HCT116 (cell line): Measurements from ENCODE around the gene ORMDL3. TPM values are rescaled to one million over a fixed set of nuclear protein-coding genes. Genes with fewer than 3 reads are reported as not detected.
A peak's percentile ranks its signal among the peaks of the same experiment; 100 is the strongest.

ENCODE experiments used
- ATAC-seq: fragments of 200-7000 bp; cut with Tn5 transposase; 2 replicates; pipeline ENCODE4 v1.9.1; 2020; ENCODE audit warnings: mild to moderate bottlenecking, moderate library complexity
- BruUV-seq: library from RNA; stranded (reverse); fragments of 400-500 nt; replicated peaks from 2 replicates; lab custom pipeline; 2021; lab: Mats Ljungman, UMichigan
- CTCF ChIA-PET: fragments of 300-600 bp; sonication (Branson Sonifier 250); formaldehyde crosslinking; loops from one replicate; lab custom pipeline; 2021; ENCODE audit warnings: antibody characterized with exemption; lab: Charles Lee
- POLR2A ChIA-PET: fragments of 300-600, 350-600 bp; sonication (Branson Sonifier 250); formaldehyde crosslinking; loops from one replicate; lab custom pipeline; 2021; ENCODE audit warnings: antibody characterized with exemption; lab: Charles Lee
- RAD21 ChIA-PET, 2 experiments: fragments of 300-600 bp; sonication (Branson Sonifier 250); formaldehyde crosslinking; loops; one replicate each; lab custom pipeline; 2023; ENCODE audit warnings: low total read pairs in 2 of 2; ENCODE audit not compliant: uncharacterized antibody in 2 of 2, unreplicated experiment in 2 of 2, low non-redundant PET in 1 of 2; lab: Charles Lee
- DNase-seq: peaks from one replicate; pipeline ENCODE4 v3.0.0-alpha.2; 2010; ENCODE audit warnings: low read depth, low spot score
- H2AFZ ChIP-seq: fragments of 200-600 bp; shearing (Covaris generic), sonication (generic); 2 replicates; pipeline ENCODE4 v1.6.1; 2017; ENCODE audit warnings: low read depth, mixed run types, mixed read lengths, antibody characterized with exemption, low read length; ENCODE audit not compliant: poor library complexity, severe bottlenecking
- H3K27ac ChIP-seq: 2 replicates; pipeline ENCODE4 v1.5.1; 2012; ENCODE audit warnings: low read depth, low read length
- H3K27me3 ChIP-seq: fragments of 200-600 bp; sonication (generic); 2 replicates; pipeline ENCODE4 v1.6.1; 2016; ENCODE audit warnings: mixed run types, low read length, mixed read lengths; ENCODE audit not compliant: insufficient read depth
- H3K36me3 ChIP-seq, 2 experiments: fragments of 200-500 bp in 1 of 2; fragments of 200-600 bp in 1 of 2; sonication (Bioruptor generic) in 1 of 2; sonication (generic) in 1 of 2; 2 replicates each; pipeline versions ENCODE4 v1.5.1 to v1.6.1; 2014 to 2016; ENCODE audit warnings: low read length in 2 of 2, inconsistent platforms in 1 of 2, mixed read lengths in 1 of 2, mixed run types in 1 of 2; ENCODE audit not compliant: insufficient read depth in 2 of 2, control insufficient read depth in 1 of 2
- H3K4me1 ChIP-seq, 2 experiments: fragments of 200-600 bp in 1 of 2; sonication (generic) in 1 of 2; 2 replicates each; pipeline versions ENCODE4 v1.5.1 to v1.6.1; 2012 to 2017; ENCODE audit warnings: low read length in 2 of 2, inconsistent platforms in 1 of 2, mild to moderate bottlenecking in 1 of 2, mixed read lengths in 1 of 2, mixed run types in 1 of 2, moderate library complexity in 1 of 2; ENCODE audit not compliant: insufficient read depth in 2 of 2, control insufficient read depth in 1 of 2
- H3K4me2 ChIP-seq: fragments of 200-600 bp; sonication (generic); 2 replicates; pipeline ENCODE4 v1.6.1; 2017; ENCODE audit warnings: mixed run types, low read length, mixed read lengths
- H3K4me3 ChIP-seq, 2 experiments: fragments of 200-600 bp in 1 of 2; sonication (generic) in 1 of 2; replicated peaks in 1 of 2; 2 replicates each; pipeline ENCODE4 v1.5.1; 2011 to 2016; ENCODE audit warnings: low read length in 2 of 2, control low read depth in 1 of 2, low read depth in 1 of 2, mild to moderate bottlenecking in 1 of 2, mixed read lengths in 1 of 2, mixed run types in 1 of 2
- H3K79me2 ChIP-seq: fragments of 200-600 bp; sonication (generic); 2 replicates; pipeline ENCODE4 v1.6.1; 2017; ENCODE audit warnings: mild to moderate bottlenecking, mixed run types, low read length, moderate library complexity, mixed read lengths; ENCODE audit not compliant: insufficient read depth
- H3K9ac ChIP-seq: fragments of 200-600 bp; sonication (generic); 2 replicates; pipeline ENCODE4 v1.6.1; 2016; ENCODE audit warnings: low read length, mixed read lengths
- H3K9me2 ChIP-seq: fragments of 200-600 bp; sonication (generic), shearing (Covaris generic); 2 replicates; pipeline ENCODE4 v1.6.1; 2017; ENCODE audit warnings: mixed run types, mild to moderate bottlenecking, moderate library complexity; ENCODE audit not compliant: insufficient read depth
- H3K9me3 ChIP-seq, 2 experiments: fragments of 200-500 bp in 1 of 2; fragments of 200-600 bp in 1 of 2; sonication (Bioruptor generic) in 1 of 2; sonication (generic) in 1 of 2; 2 replicates each; pipeline ENCODE4 v1.6.1; 2014 to 2017; ENCODE audit warnings: low read length in 2 of 2, mixed read lengths in 2 of 2, inconsistent platforms in 1 of 2, low read depth in 1 of 2, mild to moderate bottlenecking in 1 of 2, mixed run types in 1 of 2, moderate library complexity in 1 of 2; ENCODE audit not compliant: control insufficient read depth in 1 of 2, insufficient read depth in 1 of 2
- H4K20me1 ChIP-seq: fragments of 200-600 bp; sonication (generic), shearing (Covaris generic); 2 replicates; pipeline ENCODE4 v1.6.1; 2017; ENCODE audit warnings: mixed run types, mild to moderate bottlenecking, moderate library complexity; ENCODE audit not compliant: insufficient read depth
- FOSL1 ChIP-seq: IDR thresholded peaks from 2 replicates; pipeline ENCODE4 v1.6.1; 2012; ENCODE audit warnings: low read depth
- YY1 ChIP-seq: IDR thresholded peaks from 2 replicates; pipeline ENCODE4 v1.6.1; 2011; ENCODE audit warnings: low read length, low read depth, moderate library complexity, mild to moderate bottlenecking; ENCODE audit not compliant: insufficient replicate concordance; ENCODE audit errors: extremely low read depth
- ZNF274 ChIP-seq: fragments of 200-500 bp; sonication (Bioruptor generic); IDR thresholded peaks from 2 replicates; pipeline ENCODE4 v1.6.1; 2014; ENCODE audit warnings: mild to moderate bottlenecking, low read depth, low read length, inconsistent platforms
- intact Hi-C: fragments of 100-400 bp; cut with micrococcal nuclease; formaldehyde crosslinking; loops from 2 replicates; pipeline ENCODE4 v1.10.0; 2022
- total RNA-seq: library from RNA; stranded (reverse); gene quantifications from one replicate; pipeline ENCODE4 v1.2.1, GENCODE V29; 2021; ENCODE audit not compliant: unreplicated experiment

Gene ORMDL3
- total RNA-seq, 1 experiment from 2014 or later = 46.9 TPM

- no peak overlapping the region for H3K27ac ChIP-seq
- no peak overlapping the region for H3K4me3 ChIP-seq
- POLR2A ChIA-PET = no interaction called here
- no peaks in the 10 kb centered on the region for H3K36me3 ChIP-seq
- no peaks in the 10 kb centered on the region for H3K9me3 ChIP-seq
- no peaks in the 10 kb centered on the region for H3K4me1 ChIP-seq
- H3K9me2 ChIP-seq = no peaks in the 10 kb centered on the region
- RAD21 ChIA-PET = no interaction called here
- H3K27me3 ChIP-seq = no peaks in the 10 kb centered on the region
- H4K20me1 ChIP-seq = no peaks in the 10 kb centered on the region
- H3K9ac ChIP-seq = no peak overlapping the region
- DNase-seq (no peak), ATAC-seq (no peak)
- H2AFZ ChIP-seq = peak overlapping the region; percentile 11
- intact Hi-C loops = loop anchor here (5.0 kb wide), 1 partner anchor 110 kb away; the partner anchor contains the start of gene PSMD3
- no peaks in the 10 kb centered on the region for H3K79me2 ChIP-seq
- TF ChIP-seq ZNF274 = no peak
- no peak for TF ChIP-seq FOSL1
- no peak for TF ChIP-seq YY1
- CTCF ChIA-PET = interaction anchor here (1.4 to 2.6 kb wide), 4 partner anchors 87 to 297 kb away, joined by 4 to 15 read pairs (median 6); partner anchors contain the start of gene PSMD3
- no TSS peak for BruUV-seq
- H3K4me2 ChIP-seq = no peak overlapping the region
Measured at GRCh38 chr17:39871801-39872200, 55.6 kb downstream of the ORMDL3 start.

Other genes with a start within 250 kb of the ORMDL3 start
- gene PGAP3, start 239.5 kb downstream of the ORMDL3 start, total RNA-seq = 15.2 TPM
- gene ERBB2, start 227.5 kb downstream of the ORMDL3 start, total RNA-seq = 75.8 TPM
- gene MIEN1, start 197.1 kb downstream of the ORMDL3 start, total RNA-seq = 73.9 TPM
- 51.9 TPM for gene GRB7, start 189.7 kb downstream of the ORMDL3 start, total RNA-seq
- gene IKZF3, start 63.3 kb downstream of the ORMDL3 start, total RNA-seq = 0.30 TPM
- not detected for gene ZPBP2, start 59.4 kb downstream of the ORMDL3 start, total RNA-seq
- gene GSDMB, start 9.0 kb downstream of the ORMDL3 start, total RNA-seq = 22.2 TPM
- not detected for gene LRRC3C, start 131 bp upstream of the ORMDL3 start, total RNA-seq
- gene GSDMA, start 35.4 kb upstream of the ORMDL3 start, total RNA-seq = not detected
- 152 TPM for gene PSMD3, start 53.2 kb upstream of the ORMDL3 start, total RNA-seq
- not detected for gene CSF3, start 87.8 kb upstream of the ORMDL3 start, total RNA-seq
- gene MED24, start 126.8 kb upstream of the ORMDL3 start, total RNA-seq = 92.1 TPM
- 23.3 TPM for gene THRA, start 135.4 kb upstream of the ORMDL3 start, total RNA-seq
- 63.7 TPM for gene NR1D1, start 173.0 kb upstream of the ORMDL3 start, total RNA-seq
- gene MSL1, start 194.4 kb upstream of the ORMDL3 start, total RNA-seq = 67.2 TPM
- 73.1 TPM for gene CASC3, start 212.9 kb upstream of the ORMDL3 start, total RNA-seq
- gene RAPGEFL1, start 249.9 kb upstream of the ORMDL3 start, total RNA-seq = 9.7 TPM